HG02852 (cell line): ENCODE results near the gene HCRT.
"Not testable (repeated sequence)": the region's sequence is repeated elsewhere in the genome, so short reads cannot be mapped to it uniquely, and the experiment has no call there.

Source experiments
- ATAC-seq: cut with Tn5 transposase; IDR thresholded peaks from one replicate; pipeline ENCODE4 v1.9.1; 2021; ENCODE audit warnings: mild to moderate bottlenecking, moderate library complexity; ENCODE audit not compliant: unreplicated experiment

The HCRT gene

GRCh38 chr17:42141382-42141781 lies 43.9 kb downstream of the HCRT start:
- no peak for ATAC-seq

GRCh38 chr17:42140690-42141089 lies 44.6 kb downstream of the HCRT start:
- not testable (repeated sequence) for ATAC-seq

- ATAC-seq: no peak
Measured at GRCh38 chr17:42138749-42139492, 46.3 kb downstream of the HCRT start.

GRCh38 chr17:42136654-42137051 lies 48.6 kb downstream of the HCRT start:
- ATAC-seq: no peak

GRCh38 chr17:42135664-42136653 lies 49.3 kb downstream of the HCRT start:
- ATAC-seq: no peak

- no peak for ATAC-seq
Measured at GRCh38 chr17:42135151-42135550, 50.1 kb downstream of the HCRT start.
